HG03159 (cell line): Measurements from ENCODE around the gene DCLK2.
"Not testable (repeated sequence)": the region's sequence is repeated elsewhere in the genome, so short reads cannot be mapped to it uniquely, and the experiment has no call there.

Experiments used
- ATAC-seq: cut with Tn5 transposase; IDR thresholded peaks from one replicate; pipeline ENCODE4 v1.9.1; 2021; ENCODE audit warnings: mild to moderate bottlenecking, moderate library complexity; ENCODE audit not compliant: unreplicated experiment

Gene DCLK2

DNA sequence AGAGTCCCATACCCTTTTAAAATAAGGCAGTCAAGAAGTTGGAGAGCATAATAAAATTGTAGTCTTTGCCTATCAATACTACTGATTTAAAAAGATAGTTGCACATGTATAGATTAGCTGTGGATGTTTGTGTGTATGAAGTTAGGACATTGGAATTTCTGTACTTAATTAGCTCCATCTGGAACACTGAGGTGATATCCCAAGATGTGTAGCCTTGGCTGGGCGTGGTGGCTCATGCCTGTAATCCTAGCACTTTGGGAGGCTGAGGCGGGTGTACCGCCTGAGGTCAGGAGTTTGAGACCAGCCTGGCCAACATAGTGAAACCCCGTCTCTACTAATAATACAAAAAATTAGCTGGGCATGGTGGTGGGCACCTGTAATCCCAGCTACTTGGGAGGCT, 119.0 kb downstream of the DCLK2 start:
- ATAC-seq: not testable (repeated sequence)

GRCh38 chr4:150199056-150199455, 120.8 kb downstream of the DCLK2 start:
- no peak for ATAC-seq

DNA sequence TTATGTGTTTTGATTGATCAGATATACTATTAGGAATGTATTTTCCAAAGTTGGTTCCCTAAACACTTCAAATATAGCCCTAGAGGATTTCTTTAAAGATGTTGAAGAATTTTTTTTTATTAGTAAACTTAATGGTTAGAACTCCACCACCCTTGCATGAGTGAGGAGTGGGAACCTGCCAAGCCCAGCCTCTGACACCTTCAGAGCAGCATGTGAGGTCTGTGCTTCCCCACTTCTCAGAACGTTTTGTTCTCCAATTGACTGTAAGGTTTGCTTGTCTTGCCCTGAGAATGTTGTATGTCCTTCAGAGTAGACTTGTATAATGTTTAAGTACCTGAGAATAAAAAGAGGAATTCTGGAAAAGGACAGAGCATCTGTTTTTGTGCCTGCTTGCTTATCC, 126.8 kb downstream of the DCLK2 start:
- no peak for ATAC-seq

- no peak for ATAC-seq
Measured at GRCh38 chr4:150206265-150206664, 128.0 kb downstream of the DCLK2 start.

DNA sequence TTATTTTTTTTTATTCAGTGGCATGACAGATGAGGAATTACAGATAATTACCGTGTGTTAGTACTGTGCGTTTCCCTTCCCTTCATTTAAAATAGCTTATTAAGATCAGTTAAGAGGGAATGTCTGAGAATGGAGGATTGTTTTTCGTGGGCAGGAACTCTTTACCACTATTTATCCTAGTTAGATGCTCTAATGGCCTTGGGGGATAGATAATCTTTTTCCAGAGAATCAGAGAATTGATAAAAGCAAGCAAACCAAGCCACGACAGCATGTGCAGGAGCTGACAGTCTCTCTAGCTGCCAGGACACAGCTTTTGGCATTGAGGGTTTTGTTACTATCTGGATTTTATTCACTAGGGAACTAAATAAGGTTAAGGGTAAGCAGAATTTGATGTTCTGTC, 128.7 kb downstream of the DCLK2 start:
- ATAC-seq: no peak

DNA sequence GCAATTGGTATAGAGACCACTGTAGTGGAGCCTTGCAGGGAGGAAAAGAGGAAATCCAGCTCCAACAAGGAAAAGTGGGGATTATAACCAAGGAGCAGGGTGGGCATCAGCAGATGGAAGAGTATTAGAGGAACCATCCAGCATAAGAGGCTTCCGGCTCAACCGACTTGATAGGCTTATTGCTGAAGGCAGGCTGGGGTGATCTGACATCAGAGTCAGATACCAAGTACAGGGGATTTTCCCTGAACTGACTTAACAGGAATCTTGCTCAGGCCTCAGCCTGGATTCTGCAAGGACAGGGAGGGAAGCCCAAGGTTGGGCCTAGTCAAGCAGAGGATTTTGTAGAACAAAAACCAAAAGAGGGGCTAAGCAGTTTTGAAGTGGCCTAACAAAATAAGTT, 129.6 kb downstream of the DCLK2 start:
- ATAC-seq: no peak

GRCh38 chr4:150209140-150209829, 131.0 kb downstream of the DCLK2 start:
- no peak for ATAC-seq

- ATAC-seq: no peak
Measured at GRCh38 chr4:150211016-150211415, 132.8 kb downstream of the DCLK2 start.

- ATAC-seq: no peak
Measured at GRCh38 chr4:150211799-150212445, 133.7 kb downstream of the DCLK2 start.

DNA sequence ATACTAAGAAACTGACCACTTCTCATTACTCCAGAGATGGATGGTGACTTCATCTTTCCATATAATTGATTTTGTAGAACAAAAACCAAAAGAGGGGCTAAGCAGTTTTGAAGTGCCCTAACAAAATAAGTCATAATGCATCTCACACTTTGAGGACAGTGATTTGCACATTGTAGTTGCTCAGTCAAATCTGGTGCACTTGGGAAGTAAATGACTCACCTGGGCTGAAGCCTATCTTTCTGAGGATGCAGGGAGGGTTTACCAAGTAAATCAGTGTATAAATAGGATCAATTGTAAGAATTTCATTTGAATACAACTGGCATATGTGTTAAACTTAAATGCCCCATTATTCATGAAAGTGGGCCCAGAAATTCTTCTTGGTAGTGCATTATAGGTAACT, 134.2 kb downstream of the DCLK2 start:
- ATAC-seq: no peak

DNA sequence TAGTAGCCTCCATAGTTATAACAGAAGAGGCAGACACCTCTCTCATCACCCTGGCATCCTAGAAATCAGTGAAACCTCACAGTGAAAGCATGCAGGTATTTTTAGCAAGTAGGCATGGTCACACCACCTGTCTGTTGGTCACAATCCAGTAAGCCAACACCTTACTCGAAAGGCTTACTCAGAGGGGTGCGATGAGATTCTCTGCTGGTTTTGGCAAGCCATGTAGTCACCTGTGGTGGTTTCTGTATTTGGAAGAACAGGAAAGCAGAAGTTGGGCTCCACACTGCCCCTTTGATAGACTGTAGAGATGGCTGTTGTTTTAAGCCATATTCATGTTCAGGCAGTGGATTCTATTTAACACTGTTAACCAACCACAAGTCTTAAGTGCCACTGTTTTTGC, 134.7 kb downstream of the DCLK2 start:
- peak; percentile 62 for ATAC-seq

DNA sequence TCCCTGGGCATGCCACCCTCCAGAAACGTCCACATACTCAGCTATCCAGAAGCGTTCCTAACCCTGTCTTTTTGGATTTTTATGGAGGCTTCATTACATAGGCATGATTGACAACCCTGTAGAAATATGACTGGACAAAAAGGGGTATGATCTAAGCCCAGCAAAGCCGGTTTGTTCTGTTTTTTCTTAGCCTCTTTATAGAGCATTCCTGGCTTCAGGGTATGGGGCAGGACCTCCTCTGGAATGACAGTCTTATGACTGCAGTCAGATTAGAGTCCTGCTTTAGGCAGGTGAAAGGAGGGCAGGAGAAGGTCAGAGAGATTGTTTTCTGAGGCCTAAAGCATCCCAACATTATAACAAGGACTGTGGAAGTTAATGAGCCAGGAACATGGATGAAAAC, 137.4 kb downstream of the DCLK2 start:
- no peak for ATAC-seq

DNA sequence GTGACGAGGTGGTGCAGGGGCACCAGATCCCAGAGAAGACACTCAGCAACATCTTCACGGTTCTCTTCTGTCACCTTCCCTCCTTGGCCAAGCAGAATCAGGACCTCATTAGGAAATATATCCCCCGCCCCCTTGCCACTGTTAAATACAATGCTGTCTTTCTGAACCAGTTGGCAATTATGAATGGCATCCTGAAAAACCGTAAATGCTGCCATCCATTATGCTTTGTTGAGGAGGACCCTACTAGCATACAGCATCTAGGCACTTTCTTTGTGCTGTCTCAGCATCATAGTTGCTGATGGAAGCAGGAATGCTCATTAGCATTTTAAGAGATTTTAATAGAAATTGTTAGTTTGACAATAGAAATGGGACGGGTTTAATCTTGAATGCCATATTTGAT, 138.5 kb downstream of the DCLK2 start:
- ATAC-seq: no peak

- no peak for ATAC-seq
Measured at GRCh38 chr4:150217192-150217591, 138.9 kb downstream of the DCLK2 start.

DNA sequence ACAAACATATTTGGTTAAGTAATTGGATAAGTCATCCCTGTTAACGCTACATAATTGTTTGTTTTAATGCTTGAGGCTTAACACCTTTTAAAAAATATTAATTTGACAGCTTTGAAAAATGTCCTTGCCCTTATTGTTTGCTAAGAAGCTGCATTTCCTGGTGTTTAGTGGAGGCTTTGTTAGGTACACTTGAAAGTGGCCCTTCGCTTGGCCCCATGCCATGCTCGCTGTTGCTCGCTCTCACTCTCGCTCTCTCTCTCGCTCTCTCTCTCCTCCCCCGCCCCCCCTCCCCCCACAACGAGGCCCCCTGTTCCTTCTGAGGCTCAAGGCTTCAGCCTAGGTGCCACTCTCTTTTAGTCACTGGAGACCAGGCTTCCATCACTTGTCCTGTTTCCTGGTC, 139.6 kb downstream of the DCLK2 start:
- ATAC-seq: no peak

- ATAC-seq: no peak
Measured at GRCh38 chr4:150218447-150218846, 140.2 kb downstream of the DCLK2 start.

GRCh38 chr4:150219841-150220240, 141.6 kb downstream of the DCLK2 start:
- ATAC-seq: no peak

GRCh38 chr4:150224896-150225591, 146.8 kb downstream of the DCLK2 start:
- no peak for ATAC-seq

DNA sequence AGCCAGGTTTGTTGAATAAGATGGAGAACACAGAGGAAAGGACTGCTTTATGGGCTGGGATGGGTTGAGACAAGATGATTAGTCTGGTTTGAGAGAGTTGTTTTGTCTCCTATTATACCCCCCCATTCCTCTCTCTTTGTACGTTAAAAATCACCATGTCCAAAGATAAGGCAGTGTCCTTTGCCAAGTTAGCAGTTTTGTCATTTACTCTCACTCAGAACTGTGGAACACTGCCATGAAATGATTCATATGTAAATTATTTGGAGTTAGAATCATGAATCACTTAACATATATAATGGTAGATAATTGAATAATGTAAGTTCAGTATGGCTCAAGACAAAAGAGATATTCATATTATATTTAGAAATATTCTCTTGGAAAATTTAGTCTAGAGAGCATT, 151.3 kb downstream of the DCLK2 start:
- ATAC-seq: no peak

GRCh38 chr4:150230561-150230960, 152.3 kb downstream of the DCLK2 start:
- no peak for ATAC-seq

DNA sequence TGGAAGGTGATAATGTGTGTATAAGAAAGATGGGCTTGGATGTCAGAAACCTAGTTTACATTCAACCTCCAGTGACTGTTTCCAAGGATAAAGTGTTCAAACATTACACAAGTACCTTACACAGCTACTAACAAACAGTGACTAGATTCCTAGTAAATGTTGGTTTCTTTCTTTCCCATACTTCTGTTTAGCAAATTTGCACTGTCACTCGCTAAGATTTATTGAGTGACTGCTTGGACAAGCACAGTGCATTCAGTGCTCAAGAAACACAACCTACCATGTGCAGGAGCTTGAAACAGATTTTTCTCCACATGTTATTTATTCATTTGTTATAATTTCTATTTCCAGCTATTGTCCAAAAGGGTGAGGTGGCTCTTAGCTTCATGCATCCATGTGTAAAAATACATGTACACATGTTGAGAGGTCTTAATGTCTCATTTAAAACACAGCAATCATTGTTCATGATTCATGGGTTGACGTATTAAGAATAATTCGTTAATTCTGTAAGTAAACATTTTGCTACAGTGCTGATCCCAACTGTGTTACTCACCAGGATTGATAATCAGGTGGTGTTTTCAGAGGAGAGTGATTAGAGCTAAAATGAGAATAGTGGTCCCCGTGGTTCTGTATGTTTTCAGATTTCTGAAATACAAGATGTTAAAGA, 153.0 kb downstream of the DCLK2 start:
- ATAC-seq: no peak

GRCh38 chr4:150232029-150232428, 153.8 kb downstream of the DCLK2 start:
- no peak for ATAC-seq
